AG09309 (cell line): ENCODE measurements around the gene PUM1.

Source experiments
- DNase-seq: peaks from one replicate; pipeline ENCODE4 v3.0.0-alpha.2; 2010; ENCODE audit warnings: low read depth
- H3K4me3 ChIP-seq: 2 replicates; pipeline ENCODE4 v1.5.1; 2011; ENCODE audit warnings: mild to moderate bottlenecking, low read depth, low read length, moderate library complexity; ENCODE audit not compliant: control insufficient read depth
- TF ChIP-seq, protein P1 (sequence below): IDR thresholded peaks from 2 replicates; pipeline ENCODE4 v1.5.1; 2011; ENCODE audit warnings: mild to moderate bottlenecking, low read depth, low read length, inconsistent platforms; ENCODE audit not compliant: insufficient read depth, control insufficient read depth; ENCODE audit errors: missing control alignments

PUM1 gene

DNA sequence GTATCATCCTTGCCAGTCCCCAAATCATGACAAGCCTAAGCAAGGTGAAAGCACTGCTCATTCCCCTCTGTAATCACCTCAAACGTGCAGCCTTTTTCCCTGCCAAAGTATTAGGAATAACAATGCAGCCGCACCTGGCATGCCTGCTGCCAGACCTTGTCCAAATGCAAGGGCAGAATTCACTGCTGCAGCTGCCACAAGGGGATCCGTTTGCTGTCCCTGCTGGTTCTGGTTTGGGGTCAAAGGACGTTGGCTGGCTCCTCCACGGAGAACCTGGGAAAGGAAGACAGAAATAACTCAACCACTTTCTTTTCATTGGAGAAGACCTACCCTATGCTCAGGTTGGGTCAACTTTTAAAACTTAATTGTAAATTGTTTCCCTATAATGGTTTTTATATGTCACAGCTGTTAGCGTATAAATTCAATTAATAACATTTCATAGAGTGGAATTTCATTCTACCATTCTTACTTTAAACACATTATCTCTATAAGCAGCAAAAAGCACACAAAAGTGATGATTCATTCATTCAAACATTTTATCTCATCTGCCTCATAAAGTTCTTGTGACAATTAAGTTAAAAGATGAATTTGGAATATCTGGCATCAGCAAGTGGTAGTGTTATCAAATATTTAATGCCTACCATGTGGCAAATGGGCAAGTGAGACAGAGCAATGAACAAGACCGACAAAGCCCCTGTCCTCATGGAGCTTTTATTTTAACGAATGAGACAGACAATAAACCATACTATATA, 97.1 kb downstream of the PUM1 start:
- no peak overlapping the region for H3K4me3 ChIP-seq
- no peak for DNase-seq
- TF ChIP-seq, protein P1, sequence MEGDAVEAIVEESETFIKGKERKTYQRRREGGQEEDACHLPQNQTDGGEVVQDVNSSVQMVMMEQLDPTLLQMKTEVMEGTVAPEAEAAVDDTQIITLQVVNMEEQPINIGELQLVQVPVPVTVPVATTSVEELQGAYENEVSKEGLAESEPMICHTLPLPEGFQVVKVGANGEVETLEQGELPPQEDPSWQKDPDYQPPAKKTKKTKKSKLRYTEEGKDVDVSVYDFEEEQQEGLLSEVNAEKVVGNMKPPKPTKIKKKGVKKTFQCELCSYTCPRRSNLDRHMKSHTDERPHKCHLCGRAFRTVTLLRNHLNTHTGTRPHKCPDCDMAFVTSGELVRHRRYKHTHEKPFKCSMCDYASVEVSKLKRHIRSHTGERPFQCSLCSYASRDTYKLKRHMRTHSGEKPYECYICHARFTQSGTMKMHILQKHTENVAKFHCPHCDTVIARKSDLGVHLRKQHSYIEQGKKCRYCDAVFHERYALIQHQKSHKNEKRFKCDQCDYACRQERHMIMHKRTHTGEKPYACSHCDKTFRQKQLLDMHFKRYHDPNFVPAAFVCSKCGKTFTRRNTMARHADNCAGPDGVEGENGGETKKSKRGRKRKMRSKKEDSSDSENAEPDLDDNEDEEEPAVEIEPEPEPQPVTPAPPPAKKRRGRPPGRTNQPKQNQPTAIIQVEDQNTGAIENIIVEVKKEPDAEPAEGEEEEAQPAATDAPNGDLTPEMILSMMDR: no peak

DNA sequence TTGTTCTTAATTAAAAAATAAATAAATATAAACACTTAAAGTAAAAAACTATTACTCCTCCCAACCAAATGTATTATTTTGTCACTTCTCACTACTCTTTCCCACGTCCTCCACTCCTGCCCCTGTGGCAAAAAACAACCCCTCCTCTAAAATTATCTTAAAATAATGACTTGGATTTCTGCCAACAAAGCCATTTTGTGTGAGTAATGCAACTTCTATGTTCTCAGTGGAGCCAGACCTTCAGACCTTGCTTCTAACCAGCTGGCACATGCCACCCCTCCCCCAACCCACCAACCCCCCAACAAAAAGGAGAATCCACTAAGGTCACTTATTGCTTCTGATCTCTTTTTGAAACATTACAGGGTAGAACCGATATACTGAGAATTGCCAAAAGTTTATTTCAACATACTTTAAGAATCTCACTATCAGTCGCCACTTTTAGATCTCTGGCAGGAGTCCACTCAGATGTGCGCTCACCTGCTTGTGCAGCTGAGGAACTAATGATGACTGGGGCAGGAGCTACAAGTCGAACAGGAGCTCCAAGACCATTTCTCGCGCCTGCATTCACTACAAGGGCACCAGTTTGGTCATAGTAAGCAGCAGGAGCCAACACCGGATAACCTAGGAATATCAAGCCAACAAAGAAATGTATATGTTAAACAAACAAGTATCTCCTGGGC, 98.7 kb downstream of the PUM1 start:
- H3K4me3 ChIP-seq: no peak overlapping the region
- no peak for DNase-seq
- TF ChIP-seq, protein P1: no peak

DNA sequence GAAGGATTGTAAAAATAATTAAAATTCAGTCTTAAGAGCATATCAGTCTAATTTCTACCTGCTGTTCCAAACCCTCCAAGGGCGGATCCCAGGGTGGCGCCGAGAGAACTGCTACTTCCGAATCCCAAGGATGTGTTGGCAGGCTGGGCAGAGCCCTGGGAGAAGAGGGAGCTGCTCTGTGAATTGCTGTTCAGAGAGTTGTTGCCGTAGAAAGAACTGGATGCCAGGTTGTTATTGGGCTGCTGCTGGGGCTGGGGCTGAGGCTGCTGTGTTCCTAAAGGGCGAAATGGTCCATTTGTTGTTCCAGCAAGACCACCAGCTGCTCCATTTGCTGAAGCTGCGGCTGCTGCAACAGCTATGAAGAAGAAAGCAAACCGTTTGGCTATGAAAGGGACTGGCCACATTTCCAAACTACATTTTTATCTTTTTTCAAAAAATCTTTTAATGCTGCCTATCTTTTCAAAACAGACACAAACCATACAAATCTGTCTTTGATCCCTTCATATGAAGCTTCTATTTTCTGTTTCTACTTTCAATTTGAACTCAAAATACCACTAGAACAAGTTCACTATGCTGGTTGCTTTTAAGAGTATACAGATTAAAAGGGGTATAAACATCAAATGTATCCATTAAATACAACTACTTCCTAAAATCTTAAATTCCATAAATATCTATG, 99.5 kb downstream of the PUM1 start:
- H3K4me3 ChIP-seq: no peak overlapping the region
- no peak for DNase-seq
- TF ChIP-seq, protein P1: no peak

DNA sequence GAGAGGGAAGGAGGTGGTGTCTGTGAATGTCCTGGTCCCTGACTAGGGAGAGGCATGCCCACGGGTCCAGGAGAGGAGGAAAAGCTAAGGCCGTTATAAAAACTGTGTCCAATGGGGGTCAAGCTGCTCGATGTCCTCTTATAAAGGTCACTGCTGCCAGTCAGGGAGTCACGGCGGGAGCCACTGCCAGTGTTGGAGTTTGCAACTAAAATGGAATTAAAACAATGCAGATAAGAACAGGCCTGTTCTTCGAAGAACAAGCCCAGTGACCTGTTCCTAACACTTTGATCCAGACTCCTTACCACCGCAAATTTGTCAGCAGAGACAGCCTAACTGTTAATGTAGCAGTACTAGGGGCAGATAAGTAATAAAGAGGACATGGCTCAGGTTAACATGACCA, 100.8 kb downstream of the PUM1 start:
- TF ChIP-seq, protein P1: no peak
- no peak for DNase-seq

DNA sequence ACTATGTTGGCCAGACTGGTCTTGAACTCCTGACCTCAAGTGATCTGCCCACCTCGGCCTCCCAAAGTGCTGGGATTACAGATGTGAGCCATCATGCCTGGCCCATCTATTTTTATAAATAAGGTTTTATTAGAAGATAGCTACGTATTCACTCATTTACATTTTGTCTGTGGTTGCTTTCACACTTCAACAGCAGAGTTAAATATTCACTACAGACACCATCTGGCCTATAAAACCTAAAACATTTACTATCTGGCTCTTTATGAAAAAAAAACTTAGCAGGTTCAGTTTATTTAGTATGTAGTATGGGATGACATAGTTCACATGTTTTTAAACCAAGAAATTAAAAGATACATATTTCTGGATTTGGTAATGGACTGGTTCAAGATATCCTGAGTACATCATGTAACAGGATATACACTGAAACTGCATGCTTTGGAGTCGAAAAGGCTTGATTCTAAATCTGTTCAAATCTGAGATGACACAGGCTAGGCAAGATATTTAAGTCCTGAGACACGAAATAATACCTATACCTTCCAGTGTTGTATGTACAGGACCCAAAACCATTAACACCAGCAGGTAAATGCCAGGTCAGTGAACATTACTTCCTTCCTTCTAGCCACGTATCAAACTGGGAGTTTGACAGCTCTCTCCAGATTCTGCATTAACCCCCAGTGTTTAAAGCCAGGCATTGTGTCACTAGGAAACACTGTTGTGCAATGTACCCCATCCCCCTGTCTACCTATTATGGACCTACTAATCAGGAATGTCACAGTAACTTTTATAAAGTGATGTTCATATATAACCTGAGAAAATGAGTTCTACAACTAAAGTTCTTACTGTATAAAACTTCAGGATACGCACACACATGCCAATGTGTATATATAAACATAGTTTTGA, 102.7 kb downstream of the PUM1 start:
- no peak overlapping the region for H3K4me3 ChIP-seq
- DNase-seq: no peak
- TF ChIP-seq, protein P1: no peak

More for the DNA sequence above, 100.8 kb downstream of the PUM1 start:
- H3K4me3 ChIP-seq: no peak overlapping the region

DNA sequence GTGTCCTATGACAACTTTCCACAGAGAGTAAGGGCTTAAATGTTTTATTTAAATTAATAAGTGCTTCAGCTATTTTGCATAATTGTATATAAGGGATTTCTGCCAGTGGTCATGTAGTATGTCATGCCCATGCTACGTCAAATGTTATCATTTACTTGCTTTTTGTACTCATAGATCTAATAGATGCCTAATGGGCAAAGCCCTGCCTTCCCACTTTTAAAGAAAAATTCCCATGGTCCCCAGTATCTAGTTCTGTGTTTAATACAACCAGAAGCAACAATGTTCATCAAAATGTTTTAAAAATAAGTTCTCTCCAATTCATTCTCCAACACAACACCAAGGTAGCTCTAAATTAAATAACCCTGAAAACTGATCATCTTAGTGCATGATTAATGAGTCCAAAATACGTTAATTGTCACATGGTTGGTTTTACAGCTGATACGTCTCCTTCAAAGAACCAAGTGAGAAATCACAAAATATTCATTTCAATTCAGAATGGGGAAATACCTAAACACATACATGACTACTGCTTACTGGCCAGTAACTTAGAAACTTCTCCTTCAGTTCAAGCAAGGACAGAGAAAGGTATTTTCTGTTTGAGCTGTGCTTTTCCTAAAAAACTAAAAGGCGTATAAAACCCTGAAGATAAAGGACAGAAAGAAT, 107.8 kb downstream of the PUM1 start:
- TF ChIP-seq, protein P1: no peak
- no peak overlapping the region for H3K4me3 ChIP-seq
- DNase-seq: no peak
